IPS DF 4.7 (cell line): Measurements from ENCODE around the gene METTL22.

Experiments used
- DNase-seq: peaks from one replicate; pipeline ENCODE4 v3.0.0-alpha.2; 2013; ENCODE audit warnings: low spot score; ENCODE audit errors: extremely low read depth

Gene METTL22

GRCh38 chr16:8665529-8665928, 44.0 kb downstream of the METTL22 start:
- DNase-seq: no peak

- DNase-seq: no peak
These were observed 46.0 kb downstream of the METTL22 start for GRCh38 chr16:8667492-8667891.

GRCh38 chr16:8668113-8668512, 46.6 kb downstream of the METTL22 start:
- no peak for DNase-seq

GRCh38 chr16:8669481-8669880, 48.0 kb downstream of the METTL22 start:
- no peak for DNase-seq

GRCh38 chr16:8670014-8670560, 48.6 kb downstream of the METTL22 start:
- DNase-seq: no peak

GRCh38 chr16:8673611-8674412, 52.3 kb downstream of the METTL22 start:
- no peak for DNase-seq

GRCh38 chr16:8674413-8675022, 53.0 kb downstream of the METTL22 start, which contains the start of gene ABAT:
Gene ABAT (plus strand): TSS chr16:8674617. CDS start chr16:8735740, 61,123 bp downstream.
- DNase-seq: no peak

GRCh38 chr16:8675183-8676159, 54.0 kb downstream of the METTL22 start:
- no peak for DNase-seq

- no peak for DNase-seq
These were observed 54.7 kb downstream of the METTL22 start for GRCh38 chr16:8676160-8676547.

GRCh38 chr16:8676737-8677375, 55.4 kb downstream of the METTL22 start:
- DNase-seq: no peak

GRCh38 chr16:8677481-8677880, 56.0 kb downstream of the METTL22 start:
- no peak for DNase-seq

GRCh38 chr16:8678068-8678927, 56.8 kb downstream of the METTL22 start:
- DNase-seq: no peak

- DNase-seq: no peak
These were observed 57.7 kb downstream of the METTL22 start for GRCh38 chr16:8679151-8679550.

- DNase-seq: no peak
These were observed 61.2 kb downstream of the METTL22 start for GRCh38 chr16:8682551-8683259.

GRCh38 chr16:8683640-8684039, 62.1 kb downstream of the METTL22 start:
- DNase-seq: no peak

- DNase-seq: no peak
These were observed 64.1 kb downstream of the METTL22 start for GRCh38 chr16:8685617-8686016.

- DNase-seq: no peak
These were observed 64.6 kb downstream of the METTL22 start for GRCh38 chr16:8686031-8686621.

GRCh38 chr16:8686879-8687278, 65.4 kb downstream of the METTL22 start:
- no peak for DNase-seq

- DNase-seq: no peak
These were observed 68.2 kb downstream of the METTL22 start for GRCh38 chr16:8689686-8690085.
